GM18870 (cell line): Measurements from ENCODE around the gene UBTD1.

Experiments used
- ATAC-seq: cut with Tn5 transposase; IDR thresholded peaks from one replicate; pipeline ENCODE4 v1.9.1; 2021; ENCODE audit warnings: moderate library complexity; ENCODE audit not compliant: unreplicated experiment

The UBTD1 gene

DNA sequence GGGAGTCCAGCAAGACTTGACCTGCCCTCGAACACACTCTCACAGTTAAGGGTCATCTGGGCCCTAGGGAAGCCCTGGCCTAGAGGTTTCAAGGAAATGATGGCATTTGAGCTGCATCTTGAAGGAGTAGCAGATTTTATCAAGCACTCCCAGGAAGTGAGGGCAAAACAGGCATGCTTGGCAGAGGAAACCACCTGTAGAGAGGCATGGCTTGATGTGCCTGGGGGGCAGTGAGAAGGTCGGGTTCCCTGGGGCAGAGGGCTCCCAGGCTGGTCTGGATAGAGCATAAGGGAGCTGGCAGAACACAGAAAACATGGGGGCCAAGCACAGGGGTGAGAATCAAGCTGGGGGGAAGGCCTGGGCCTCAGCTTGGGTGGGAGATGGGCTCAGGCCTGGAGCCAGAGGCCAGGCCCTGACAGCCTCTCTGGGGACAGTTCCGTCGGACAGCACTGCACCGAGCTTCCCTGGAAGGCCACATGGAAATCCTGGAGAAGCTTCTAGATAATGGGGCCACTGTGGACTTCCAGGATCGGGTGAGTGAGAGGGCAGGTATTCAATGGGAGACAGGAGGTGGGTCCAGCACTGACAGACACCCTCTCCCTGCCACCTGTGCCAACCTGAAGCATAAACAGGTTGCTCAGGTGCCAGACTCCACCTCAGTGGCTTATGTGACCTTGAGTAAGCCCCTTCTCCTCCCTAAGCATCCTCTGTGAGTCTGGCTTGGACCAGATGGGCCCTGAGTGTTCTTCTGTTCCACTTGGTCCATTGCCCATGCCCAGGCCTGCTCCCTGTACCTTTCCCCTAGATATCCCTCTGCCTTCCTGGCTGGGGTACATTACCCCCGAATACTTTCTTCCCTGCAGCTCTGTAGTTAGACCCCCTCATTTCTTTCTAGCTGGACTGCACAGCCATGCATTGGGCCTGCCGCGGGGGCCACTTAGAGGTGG, 82.0 kb downstream of the UBTD1 start:
- ATAC-seq, result no peak

DNA sequence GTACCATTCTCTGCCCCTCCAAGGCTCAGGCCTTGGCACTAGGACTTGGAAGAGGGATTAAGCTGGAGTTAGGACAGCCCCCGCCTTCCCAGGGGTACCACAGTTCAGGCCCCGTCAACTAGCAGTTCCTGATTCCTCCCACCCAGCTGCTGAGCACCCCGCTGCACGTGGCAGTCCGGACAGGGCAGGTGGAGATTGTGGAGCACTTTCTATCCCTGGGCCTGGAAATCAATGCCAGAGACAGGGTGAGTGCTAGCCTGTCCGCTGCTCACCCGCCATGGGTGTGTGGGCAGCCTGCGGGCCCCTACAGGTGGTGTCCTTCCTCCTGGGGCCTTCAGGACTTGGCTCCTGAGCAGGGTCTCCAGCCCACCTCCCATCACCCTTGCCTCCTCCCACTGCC, 83.4 kb downstream of the UBTD1 start:
- ATAC-seq, result no peak

DNA sequence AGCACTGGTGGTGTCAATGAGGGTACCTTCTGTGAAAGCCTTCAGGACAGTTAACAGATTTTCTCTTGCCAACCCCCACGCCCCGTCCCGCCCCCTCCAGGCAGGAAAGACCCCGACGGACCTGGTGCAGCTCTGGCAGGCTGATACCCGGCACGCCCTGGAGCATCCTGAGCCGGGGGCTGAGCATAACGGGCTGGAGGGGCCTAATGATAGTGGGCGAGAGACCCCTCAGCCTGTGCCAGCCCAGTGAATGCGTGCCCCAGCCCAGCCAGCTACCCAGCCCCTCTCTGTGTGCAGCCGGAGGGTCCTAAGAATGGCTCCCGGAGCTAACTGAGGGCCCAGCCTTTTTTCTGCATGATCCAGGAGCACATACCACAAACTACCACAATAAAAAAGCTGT, 84.8 kb downstream of the UBTD1 start:
- no peak for ATAC-seq

DNA sequence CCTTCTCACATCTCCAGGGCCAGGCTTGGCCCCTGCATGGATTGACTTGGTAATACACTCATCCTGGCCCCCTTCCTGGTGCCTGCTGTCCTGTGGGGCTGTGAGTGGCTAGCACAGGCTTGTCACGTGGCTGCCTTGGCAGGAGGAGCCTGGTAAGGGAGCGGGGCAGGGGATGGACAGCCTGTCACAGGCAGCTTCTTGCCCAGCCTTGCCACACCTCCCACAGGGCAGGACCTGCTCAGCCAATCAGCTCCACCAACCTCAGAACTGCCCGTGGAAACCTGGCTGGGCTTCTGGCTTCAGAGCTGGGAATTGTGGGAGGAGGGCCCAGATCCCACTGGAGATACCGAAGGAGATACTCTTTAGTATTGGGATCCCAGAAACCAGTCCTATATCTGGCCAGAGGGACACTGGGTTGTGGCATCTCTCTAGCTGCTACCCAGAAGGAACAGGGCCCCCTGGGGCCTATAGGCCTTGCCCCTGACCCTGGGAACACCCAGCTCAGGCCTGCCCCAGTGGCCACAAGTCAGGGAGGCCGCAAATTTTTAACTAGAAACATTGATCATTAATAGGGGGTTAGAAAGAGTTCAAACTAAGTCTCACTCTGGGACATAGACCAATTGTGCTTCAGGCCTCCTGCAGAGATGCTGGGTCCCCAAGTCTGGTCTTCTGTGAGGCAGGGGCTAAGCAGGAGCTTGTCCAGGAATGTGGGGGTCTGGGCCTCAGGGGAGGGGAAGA, 85.5 kb downstream of the UBTD1 start, which contains the start of gene HOGA1:
Gene HOGA1 (plus strand): TSS at position 330 of the 738 bp plus-strand sequence. CDS start 315 bp downstream, at position 645.
- peak; percentile 53 for ATAC-seq

DNA sequence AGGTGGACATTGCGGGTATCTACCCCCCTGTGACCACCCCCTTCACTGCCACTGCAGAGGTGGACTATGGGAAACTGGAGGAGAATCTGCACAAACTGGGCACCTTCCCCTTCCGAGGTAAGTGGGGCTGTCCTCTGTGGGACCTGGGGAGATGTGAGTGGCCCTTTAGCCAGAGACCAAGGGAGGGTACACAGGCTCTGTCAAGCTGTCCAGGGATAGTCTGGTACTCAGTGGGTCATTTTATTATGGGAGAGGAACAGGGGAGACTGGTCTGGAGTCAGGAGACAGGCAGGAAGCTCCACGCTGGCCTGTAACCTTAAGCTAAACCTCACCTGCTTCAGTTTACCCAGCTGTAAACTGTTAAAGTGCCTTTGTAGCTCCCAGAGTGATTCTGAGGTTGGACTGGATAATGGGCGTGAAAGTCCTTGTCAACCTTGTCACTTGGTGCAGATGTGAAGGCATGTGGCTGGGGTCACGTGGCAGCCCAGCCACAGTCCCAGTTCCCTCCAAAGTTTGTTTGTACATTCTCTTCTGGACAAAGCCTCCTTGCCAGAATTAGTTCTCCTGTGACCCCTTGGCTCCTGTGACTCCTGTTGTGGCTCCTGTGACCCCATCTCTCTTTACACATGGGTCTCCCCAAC, 86.2 kb downstream of the UBTD1 start:
- ATAC-seq, result no peak

DNA sequence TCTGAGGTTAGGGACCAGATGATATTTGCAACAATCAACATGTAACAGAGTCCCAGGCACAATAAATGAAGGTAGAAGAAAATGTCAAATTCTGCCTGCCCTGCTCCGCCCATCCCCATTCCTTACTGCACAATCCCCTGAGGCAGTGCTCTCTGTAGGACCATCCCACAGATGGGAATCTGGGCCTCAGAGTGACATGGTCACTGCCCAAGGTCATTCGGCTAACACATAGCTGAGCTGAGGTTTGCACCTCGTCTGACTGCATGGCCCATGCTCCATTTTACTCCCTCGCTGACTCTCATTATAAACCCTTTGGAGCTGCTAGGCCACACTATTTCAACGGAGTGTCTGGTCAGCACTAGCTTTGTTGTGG, 86.7 kb downstream of the UBTD1 start:
- ATAC-seq, result no peak

DNA sequence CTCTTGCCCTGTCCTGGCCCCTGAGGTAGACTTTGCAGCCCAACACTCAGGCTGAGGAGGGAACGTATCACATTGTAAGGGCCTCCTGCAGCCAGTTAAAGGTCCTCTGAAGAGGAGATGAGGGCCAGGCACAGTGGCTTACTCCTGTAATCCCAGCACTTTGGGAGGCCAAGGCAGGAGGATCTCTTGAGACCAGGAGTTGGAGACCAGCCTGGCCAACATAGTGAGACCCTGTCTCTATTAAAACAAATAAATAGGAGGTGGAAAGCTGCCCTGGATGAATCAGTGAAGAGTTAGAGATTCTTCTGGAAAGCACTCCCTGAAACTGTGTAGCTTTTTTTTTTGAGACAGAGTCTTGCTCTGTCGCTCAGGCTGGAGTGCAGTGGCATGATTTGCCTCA, 88.5 kb downstream of the UBTD1 start:
- ATAC-seq, result no peak

DNA sequence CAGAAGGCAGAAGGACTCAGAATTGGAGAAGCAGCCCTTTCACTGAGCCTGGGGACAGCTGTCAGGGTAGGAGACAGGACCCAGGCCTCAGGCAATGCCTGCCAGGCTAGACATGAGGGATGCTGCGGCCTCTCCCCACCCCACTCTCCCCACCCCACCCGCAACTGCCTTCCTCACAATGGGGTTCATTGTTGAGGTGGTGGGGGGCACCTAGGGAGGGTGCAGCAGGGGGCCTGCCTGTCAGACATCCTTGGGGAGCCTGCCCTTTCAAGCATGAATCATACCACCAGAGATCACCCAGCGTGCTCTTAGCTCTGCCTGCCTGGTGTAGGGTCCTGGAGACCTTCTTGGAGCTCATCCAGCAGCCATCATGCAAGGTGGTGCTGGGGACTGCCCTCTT, 90.8 kb downstream of the UBTD1 start, which contains the start of gene C10orf62:
Gene C10orf62 (plus strand): TSS at position 243 of the 400 bp plus-strand sequence. CDS start 177 bp downstream, outside the sequence.
- ATAC-seq, result no peak

DNA sequence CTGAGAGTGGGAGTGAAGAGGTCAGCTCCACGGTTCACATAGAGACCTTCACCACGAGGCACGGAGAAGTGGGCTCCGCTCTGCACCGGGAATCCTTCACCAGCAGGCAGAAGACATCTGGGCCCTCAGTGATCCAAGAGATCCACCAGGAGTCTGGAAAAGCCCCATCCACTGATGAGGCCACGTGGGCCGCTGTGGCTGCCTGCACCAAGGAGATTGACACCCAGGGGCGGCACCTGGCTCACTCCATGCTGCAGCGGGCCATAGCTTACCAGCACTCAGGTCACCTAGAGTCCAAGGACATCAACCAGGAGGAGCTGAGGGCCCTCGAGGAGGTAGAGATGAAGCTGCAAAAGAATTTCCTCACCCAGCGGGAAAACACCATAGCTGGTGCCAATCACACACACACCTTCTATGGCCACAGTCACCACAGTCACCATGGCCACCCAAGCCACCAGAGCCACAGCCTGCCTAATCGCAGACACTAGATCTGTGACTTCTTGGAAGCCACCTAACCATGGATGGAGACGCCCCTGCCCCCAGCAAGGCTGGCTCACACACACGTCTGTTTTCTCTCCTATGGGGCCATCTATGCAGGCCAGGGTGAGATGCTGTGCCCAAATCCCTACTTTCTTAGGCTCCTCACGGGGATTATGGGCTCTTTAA, 91.5 kb downstream of the UBTD1 start:
- no peak for ATAC-seq

DNA sequence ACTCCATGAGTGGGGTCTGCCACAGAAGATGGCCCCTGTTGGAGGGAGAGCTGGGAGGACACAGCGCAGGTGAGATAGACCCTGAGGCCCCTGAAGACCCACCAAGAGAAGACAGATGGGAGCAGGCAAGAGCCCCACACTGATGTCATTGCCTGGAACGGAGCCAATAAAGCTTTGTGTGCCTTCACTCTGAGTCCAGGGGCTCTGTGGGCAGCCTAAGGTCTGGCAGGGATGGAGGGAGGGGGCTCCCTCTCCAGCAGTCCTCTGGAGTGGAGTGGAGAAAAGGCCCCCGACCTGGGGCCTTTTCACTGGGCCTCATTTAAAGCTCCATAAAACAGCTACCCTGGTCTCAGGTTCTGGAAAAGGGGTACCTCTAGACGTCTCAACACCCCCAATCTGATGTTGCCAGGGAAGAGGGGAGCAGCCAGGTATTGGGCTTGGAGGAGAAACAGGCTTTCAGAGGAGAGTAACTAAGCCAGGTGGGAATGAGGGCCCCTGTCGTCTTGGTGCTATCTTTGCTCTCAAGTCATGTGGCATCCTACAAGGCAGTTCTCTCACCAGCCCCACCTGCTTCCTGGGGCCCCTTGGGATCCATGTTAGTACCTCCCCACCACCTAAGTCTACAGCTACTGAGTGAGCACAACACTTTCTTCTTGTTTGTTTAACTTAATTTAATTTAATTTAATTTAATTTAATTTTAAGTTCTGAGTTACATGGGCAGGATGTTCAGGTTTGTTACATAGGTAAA, 92.2 kb downstream of the UBTD1 start:
- ATAC-seq, result no peak

DNA sequence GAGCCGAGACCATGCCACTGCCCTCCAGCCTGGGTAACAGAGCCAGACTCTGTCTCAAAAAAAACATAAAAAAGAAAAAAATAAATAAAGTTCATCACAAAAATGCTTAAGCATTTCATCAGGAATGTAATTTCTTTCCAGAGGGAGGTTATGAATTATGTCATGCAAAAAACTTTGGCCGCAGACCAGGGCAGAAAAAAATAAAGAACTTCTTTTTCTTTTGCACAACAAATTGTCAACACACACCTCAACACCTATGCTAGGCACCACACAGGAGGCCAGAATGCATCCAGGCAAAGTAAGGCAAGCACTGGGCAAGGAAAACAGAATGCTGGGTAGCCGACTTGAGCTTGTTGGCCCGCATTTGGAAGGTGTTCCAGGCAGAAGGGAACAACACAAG, 94.7 kb downstream of the UBTD1 start:
- ATAC-seq, result no peak

DNA sequence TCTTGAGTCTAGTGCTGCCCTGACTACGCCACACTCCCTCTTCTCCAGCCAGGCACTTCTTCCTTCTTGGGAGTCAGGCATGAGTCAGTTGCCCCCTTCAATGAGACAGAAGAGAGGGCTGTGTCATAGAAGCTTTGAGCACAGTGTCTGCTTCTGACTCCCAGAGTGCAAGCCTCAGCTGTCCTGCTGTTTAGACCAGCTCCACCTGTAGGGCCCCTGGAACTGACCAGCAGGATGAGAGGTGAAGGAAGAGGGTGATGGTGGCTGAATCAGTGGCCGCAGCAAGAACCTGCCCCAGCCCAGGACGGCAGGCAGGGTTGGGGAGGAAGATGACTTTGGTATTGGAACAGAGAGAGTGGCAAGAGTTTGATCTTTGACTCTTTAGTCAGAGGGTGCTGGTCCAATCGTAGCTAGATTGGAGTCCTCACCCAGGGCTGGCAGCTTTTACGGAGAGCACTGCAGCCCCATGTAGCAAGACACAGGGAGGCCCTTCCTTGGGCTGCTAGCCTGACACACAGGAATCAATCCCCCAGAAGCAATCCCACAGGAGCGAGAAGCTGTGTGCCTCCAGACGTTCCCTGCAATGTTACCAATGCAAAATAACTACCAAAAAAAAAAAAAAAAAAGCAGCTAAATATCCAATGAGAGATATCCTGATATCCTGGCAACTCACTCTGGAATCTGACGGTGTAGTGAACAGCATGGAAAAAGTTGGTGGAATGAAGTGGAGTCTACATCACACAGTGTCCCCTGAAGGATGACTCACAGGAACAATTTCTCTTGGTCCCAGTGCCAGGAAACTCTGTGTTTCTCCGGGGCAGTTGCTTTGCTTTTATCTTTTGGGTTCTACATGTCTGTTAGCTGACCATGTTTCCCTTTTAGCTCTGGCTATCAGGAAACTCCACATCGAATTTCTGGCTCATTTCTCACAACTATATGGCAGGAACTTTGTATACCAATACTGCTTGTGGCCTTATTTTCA, 97.7 kb downstream of the UBTD1 start:
- no peak for ATAC-seq

DNA sequence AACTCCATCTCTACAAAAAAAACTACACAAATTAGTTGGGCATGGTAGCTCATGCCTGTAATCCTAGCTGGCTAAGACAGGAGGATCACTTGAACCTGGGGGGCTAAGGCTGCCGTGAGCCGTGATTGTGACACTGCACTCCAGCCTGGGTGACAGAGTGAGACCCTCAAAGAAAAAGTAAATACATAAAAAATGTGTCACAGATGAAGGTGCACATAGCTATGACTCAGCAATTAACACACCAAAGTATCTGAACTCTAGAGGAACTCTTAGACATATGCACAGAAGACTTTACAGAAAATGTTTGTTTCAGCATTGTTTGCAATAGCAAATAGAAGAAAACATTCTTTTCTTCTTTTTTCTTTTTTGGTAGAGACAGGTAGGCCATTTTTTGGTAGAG, 99.1 kb downstream of the UBTD1 start:
- no peak for ATAC-seq

DNA sequence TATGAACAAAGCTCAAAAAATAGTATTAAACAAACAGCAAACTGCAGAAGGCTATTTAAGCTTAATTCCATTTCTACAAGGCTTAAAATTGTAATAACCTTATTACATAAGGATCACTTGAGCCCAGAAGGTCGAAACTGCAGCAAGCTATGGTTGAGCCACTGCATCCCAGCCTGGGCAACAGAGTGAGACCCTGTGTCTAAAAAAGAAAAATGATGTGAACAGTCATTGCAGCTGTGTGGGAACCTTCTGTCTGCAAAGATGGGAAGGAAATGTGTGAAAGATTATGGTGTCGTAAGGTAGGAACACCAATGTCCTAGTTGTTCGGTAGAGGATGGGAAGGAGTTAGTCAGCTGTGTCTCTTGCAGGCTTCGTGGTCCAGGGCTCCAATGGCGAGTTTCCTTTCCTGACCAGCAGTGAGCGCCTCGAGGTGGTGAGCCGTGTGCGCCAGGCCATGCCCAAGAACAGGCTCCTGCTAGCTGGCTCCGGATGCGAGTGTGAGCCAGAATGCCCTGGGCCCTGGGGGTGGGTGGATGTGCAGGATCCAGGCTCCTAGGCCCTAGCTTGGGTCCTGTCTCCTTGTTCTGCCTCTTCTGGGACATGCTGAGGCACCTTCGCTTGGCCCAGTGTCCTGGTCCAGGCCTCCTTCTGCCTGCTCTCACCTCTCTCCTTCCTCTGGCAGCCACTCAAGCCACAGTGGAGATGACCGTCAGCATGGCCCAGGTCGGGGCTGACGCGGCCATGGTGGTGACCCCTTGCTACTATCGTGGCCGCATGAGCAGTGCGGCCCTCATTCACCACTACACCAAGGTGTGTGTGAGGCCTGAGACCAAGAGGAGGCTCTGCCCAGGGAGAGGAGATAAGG, 99.9 kb downstream of the UBTD1 start:
- ATAC-seq, result no peak

DNA sequence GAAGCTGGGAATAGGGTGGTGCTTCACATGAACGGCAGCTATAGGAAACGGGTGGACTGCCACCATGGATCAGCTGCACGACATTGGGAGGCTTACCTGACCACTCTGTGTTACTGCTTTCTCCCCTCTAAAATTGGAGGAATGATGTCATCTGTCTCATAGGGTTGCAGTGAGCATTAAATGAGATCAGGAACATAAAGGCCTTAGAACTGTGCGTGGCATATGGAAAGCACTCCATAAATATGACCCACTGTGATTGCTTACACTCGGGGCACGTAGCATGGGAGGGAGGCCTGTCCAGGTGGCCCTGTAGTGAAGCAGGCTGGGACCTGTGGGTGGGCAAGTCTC, 100.5 kb downstream of the UBTD1 start:
- ATAC-seq, result no peak

DNA sequence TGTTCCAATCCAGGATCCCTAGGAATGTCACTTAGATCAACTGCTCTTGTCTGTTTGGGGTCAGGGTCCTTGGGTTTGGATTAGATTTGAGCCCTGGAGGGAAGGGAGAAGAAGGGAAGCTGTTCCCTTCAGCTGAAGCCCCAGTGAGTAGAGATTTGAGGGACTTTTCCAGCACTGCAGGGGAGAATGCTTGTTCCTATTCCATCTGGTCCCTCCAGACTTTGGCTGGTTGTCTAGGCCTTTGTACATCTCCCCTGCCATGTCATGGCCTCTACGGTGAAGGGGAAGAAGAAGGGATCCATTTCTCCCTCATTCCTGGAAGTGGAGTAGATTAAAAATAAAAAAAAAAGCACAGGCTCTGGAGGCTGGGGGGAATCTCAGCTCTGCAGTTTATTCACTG, 101.9 kb downstream of the UBTD1 start:
- ATAC-seq, result no peak

DNA sequence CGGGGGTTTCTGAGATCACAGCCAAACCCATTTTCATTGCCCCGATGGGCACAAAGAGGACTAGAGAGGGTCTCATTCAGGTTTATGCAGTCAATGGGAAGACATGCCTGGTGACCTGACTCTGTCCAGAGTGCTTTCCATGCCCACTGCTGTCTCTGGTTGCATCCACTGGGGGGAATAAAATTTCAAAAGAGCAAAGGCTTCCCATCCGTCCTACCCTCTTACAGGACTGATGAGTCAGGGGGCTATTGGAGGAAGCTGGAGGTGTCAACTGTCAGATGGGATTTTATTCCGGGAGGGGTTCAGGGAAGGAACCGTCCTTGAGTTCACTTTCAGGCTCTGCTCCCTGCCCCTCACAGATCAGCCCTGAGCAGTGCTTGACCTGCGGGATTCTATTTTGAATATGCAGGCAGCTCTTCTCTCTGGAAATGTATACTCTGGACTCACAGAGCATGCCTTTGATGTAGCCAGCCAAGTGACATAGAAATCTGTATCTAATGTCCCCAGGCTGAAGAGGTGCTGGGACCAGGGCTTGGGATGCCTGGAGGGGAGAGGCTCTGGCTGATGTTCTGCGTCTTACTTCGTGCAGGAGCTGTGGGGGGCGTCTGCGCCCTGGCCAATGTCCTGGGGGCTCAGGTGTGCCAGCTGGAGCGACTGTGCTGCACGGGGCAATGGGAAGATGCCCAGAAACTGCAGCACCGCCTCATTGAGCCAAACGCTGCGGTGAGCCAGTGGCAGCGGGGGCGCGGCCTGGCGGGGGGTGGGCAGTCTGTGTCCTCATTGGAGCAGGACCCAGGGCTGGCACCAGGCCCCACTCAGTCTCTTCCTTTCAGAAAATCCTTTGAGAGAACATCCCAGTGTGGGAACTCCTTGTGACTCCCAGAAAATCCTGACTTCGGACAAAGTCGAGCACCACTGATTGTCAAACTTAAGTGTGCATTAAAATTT, 102.8 kb downstream of the UBTD1 start:
- ATAC-seq, result no peak
